ENCODE results near the gene HVCN1. TPM values are rescaled to one million over a fixed set of nuclear protein-coding genes. Genes with fewer than 3 reads are reported as not detected.

The HVCN1 gene
- total RNA-seq, 1 experiment from 2014 or later: 0.23 TPM

DNA sequence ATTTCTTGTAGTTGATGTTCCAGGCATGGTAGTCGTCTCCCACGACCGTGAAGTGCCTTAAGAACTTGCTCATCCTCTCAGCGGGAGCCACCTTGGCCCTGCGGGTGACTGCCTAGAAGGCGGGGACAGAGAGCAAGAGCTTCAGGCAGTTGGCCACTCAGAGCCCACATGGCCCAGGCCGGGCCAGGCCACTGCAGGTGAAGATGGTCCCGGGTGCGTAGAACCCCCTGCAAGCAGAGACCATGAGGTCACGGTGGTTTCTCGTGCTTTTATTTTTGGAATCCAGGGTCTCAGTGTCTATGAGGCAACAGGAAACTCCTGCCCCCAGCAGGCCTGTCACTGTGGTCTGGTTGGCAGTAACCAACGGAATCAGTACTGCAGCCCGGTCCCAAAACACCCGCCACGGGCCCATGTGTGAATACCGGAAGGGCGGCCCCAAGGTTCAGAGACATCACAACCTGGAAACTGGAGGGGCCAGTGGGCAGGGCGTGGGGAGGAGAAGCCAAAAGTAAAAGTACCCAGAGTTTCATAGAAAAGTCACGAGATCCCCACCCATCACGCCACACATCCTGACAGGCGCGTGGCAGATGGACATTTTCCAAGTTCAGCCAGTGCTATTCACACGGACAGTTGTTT is 27.5 kb downstream of the HVCN1 start:
- ChIA-PET CTCF (no interaction called here), POLR2A (no interaction called here)
- no peak overlapping the region for H3K27ac Mint-ChIP-seq (ENCODE audit: unreplicated experiment)
- intact Hi-C loops (cut with micrococcal nuclease; ENCODE audit: unreplicated experiment): no loop called here
- H3K9me3 Mint-ChIP-seq (ENCODE audit: unreplicated experiment): peaks cover 7% of the 10 kb centered on the region
- no peak for DNase-seq
- H3K4me3 Mint-ChIP-seq (ENCODE audit: unreplicated experiment): no peak overlapping the region
- H3K4me1 ChIP-seq: no peaks in the 10 kb centered on the region
- no TSS peak for BruUV-seq (replicated peaks)
- peaks cover 12% of the 10 kb centered on the region for H3K27me3 Mint-ChIP-seq (ENCODE audit: insufficient read depth, unreplicated experiment)
- H3K4me3 ChIP-seq (ENCODE audit: low read depth, low read length): no peak overlapping the region
- no peaks in the 10 kb centered on the region for H3K4me1 Mint-ChIP-seq (ENCODE audit: low read depth, unreplicated experiment)
- TF ChIP-seq CTCF (IDR thresholded peaks at IDR 0.05; ENCODE audit: insufficient read depth in 1 of 2, low read depth in 1 of 2, low read length in 1 of 2, severe bottlenecking in 1 of 2, unreplicated experiment in 1 of 2): no peak
- H3K36me3 ChIP-seq (ENCODE audit: control insufficient read depth, insufficient read depth, low read length): no peaks in the 10 kb centered on the region
- H3K27me3 ChIP-seq (replicated peaks; ENCODE audit: control insufficient read depth, insufficient read depth, low read length): no peaks in the 10 kb centered on the region
- no peaks in the 10 kb centered on the region for H3K9me3 ChIP-seq
- no peaks in the 10 kb centered on the region for H3K36me3 Mint-ChIP-seq (ENCODE audit: insufficient read depth, unreplicated experiment)

DNA sequence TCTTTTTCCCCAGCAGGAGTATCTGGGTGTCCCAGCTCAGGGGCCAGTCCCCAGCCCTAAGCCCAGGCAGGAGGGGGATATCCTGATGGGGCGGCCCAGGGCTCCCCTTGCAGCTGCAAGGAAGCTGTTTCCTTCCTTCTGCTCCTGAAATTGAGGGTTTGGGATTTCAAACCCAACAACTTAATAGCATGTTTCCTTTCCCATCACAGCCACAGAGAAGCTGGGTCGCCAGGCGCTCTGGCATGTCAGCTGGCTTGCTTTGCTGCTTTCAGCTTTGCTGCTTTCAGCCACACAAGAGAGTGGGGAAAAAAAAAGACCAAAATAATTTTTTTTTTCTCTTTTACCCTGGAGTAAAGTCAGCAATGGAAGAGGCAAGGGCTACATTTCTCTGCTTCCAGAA is 30.0 kb downstream of the HVCN1 start:
- H3K4me1 ChIP-seq: no peaks in the 10 kb centered on the region
- H3K9me3 Mint-ChIP-seq (ENCODE audit: unreplicated experiment): no peaks in the 10 kb centered on the region
- H3K27ac Mint-ChIP-seq (ENCODE audit: unreplicated experiment): no peak overlapping the region
- no peaks in the 10 kb centered on the region for H3K4me1 Mint-ChIP-seq (ENCODE audit: low read depth, unreplicated experiment)
- no peak overlapping the region for H3K4me3 Mint-ChIP-seq (ENCODE audit: unreplicated experiment)
- TF ChIP-seq CTCF (IDR thresholded peaks at IDR 0.05; ENCODE audit: insufficient read depth in 1 of 2, low read depth in 1 of 2, low read length in 1 of 2, severe bottlenecking in 1 of 2, unreplicated experiment in 1 of 2): no peak
- ChIA-PET CTCF (no interaction called here), POLR2A (no interaction called here)
- no peaks in the 10 kb centered on the region for H3K9me3 ChIP-seq
- no TSS peak for BruUV-seq (replicated peaks)
- intact Hi-C loops (cut with micrococcal nuclease; ENCODE audit: unreplicated experiment): no loop called here
- no peak for DNase-seq
- H3K27me3 ChIP-seq (replicated peaks; ENCODE audit: control insufficient read depth, insufficient read depth, low read length): no peaks in the 10 kb centered on the region
- H3K4me3 ChIP-seq (ENCODE audit: low read depth, low read length): no peak overlapping the region
- no peaks in the 10 kb centered on the region for H3K36me3 ChIP-seq (ENCODE audit: control insufficient read depth, insufficient read depth, low read length)
- no peaks in the 10 kb centered on the region for H3K36me3 Mint-ChIP-seq (ENCODE audit: insufficient read depth, unreplicated experiment)
- peaks cover 12% of the 10 kb centered on the region for H3K27me3 Mint-ChIP-seq (ENCODE audit: insufficient read depth, unreplicated experiment)

- H3K36me3 Mint-ChIP-seq (ENCODE audit: insufficient read depth, unreplicated experiment): no peaks in the 10 kb centered on the region
- Histone ChIP-seq H3K4me1 (no peaks in the 10 kb centered on the region), H3K4me3 (ENCODE audit: low read depth, low read length) (no peak overlapping the region), H3K27me3 (replicated peaks; ENCODE audit: control insufficient read depth, insufficient read depth, low read length) (no peaks in the 10 kb centered on the region), H3K9me3 (no peaks in the 10 kb centered on the region), H3K36me3 (ENCODE audit: control insufficient read depth, insufficient read depth, low read length) (no peaks in the 10 kb centered on the region)
- H3K9me3 Mint-ChIP-seq (ENCODE audit: unreplicated experiment): no peaks in the 10 kb centered on the region
- DNase-seq: no peak
- ChIA-PET POLR2A (no interaction called here), CTCF (no interaction called here)
- peaks cover 12% of the 10 kb centered on the region for H3K27me3 Mint-ChIP-seq (ENCODE audit: insufficient read depth, unreplicated experiment)
- intact Hi-C loops (cut with micrococcal nuclease; ENCODE audit: unreplicated experiment): no loop called here
- no peak for TF ChIP-seq CTCF (IDR thresholded peaks at IDR 0.05; ENCODE audit: insufficient read depth in 1 of 2, low read depth in 1 of 2, low read length in 1 of 2, severe bottlenecking in 1 of 2, unreplicated experiment in 1 of 2)
- BruUV-seq (replicated peaks): no TSS peak
- H3K4me1 Mint-ChIP-seq (ENCODE audit: low read depth, unreplicated experiment): no peaks in the 10 kb centered on the region
- H3K27ac Mint-ChIP-seq (ENCODE audit: unreplicated experiment): no peak overlapping the region
- no peak overlapping the region for H3K4me3 Mint-ChIP-seq (ENCODE audit: unreplicated experiment)
Observed at GRCh38 chr12:110658242-110658641, 30.7 kb downstream of the HVCN1 start.

All from Caco-2 (cell line).